Measurements from ENCODE around the gene KCNK15. TPM values are rescaled to one million over a fixed set of nuclear protein-coding genes. Genes with fewer than 3 reads are reported as not detected.

KCNK15 gene
- total and polyA plus RNA-seq, 4 donors, result 0.08 to 0.11 (median 0.08) TPM; not detected in 1

GRCh38 chr20:44707018-44707579 is 38.6 kb upstream of the KCNK15 start:
- no peak overlapping the region for H3K9ac ChIP-seq (ENCODE audit: low read depth in 1 of 2, low read length in 2 of 2)
- 87% methylated on average over 5 of the region's 5 CpGs for WGBS
- no peak overlapping the region for H3K4me3 ChIP-seq (ENCODE audit: low read depth in 1 of 3, low read length in 3 of 3)
- no peak for DNase-seq (ENCODE audit: low spot score)
- H3K9me3 ChIP-seq (ENCODE audit: control insufficient read depth in 4 of 4, low read length in 3 of 4), result no peaks in the 10 kb centered on the region
- H3K4me1 ChIP-seq (ENCODE audit: control insufficient read depth in 4 of 4, insufficient read depth in 4 of 4, low read length in 3 of 4), result no peaks in the 10 kb centered on the region
- no peaks in the 10 kb centered on the region for H3K27me3 ChIP-seq (ENCODE audit: control insufficient read depth in 4 of 4, insufficient read depth in 4 of 4, low read length in 3 of 4)
- no peaks in the 10 kb centered on the region for H3K36me3 ChIP-seq (ENCODE audit: control insufficient read depth in 4 of 4, insufficient read depth in 3 of 4, low read depth in 1 of 4, low read length in 3 of 4)
- TF ChIP-seq GABPA (IDR thresholded peaks at IDR 0.05 in 1 of 2, conservative IDR thresholded peaks at IDR 0.05 in 1 of 2) (no peak), MAX (IDR thresholded peaks at IDR 0.05) (no peak), FOXA1 (IDR thresholded peaks at IDR 0.05) (no peak)
- H3K27ac ChIP-seq (ENCODE audit: low read depth in 1 of 2, low read length in 2 of 2), result no peak overlapping the region

GRCh38 chr20:44709380-44709779 is 36.3 kb upstream of the KCNK15 start:
- no peak overlapping the region for H3K27ac ChIP-seq (ENCODE audit: low read depth in 1 of 2, low read length in 2 of 2)
- WGBS, result 82% methylated on average over 11 of the region's 11 CpGs
- H3K4me3 ChIP-seq (ENCODE audit: low read depth in 1 of 3, low read length in 3 of 3), result no peak overlapping the region
- H3K9me3 ChIP-seq (ENCODE audit: control insufficient read depth in 4 of 4, low read length in 3 of 4), result no peaks in the 10 kb centered on the region
- H3K4me1 ChIP-seq (ENCODE audit: control insufficient read depth in 4 of 4, insufficient read depth in 4 of 4, low read length in 3 of 4), result peaks cover 0 to under 1% (median 0%) of the 10 kb centered on the region in 4 donors
- no peaks in the 10 kb centered on the region for H3K36me3 ChIP-seq (ENCODE audit: control insufficient read depth in 4 of 4, insufficient read depth in 3 of 4, low read depth in 1 of 4, low read length in 3 of 4)
- TF ChIP-seq RAD21 (IDR thresholded peaks at IDR 0.05), result no peak
- TF ChIP-seq SP1 (IDR thresholded peaks at IDR 0.05), result no peak
- no peak for TF ChIP-seq NR2F2 (IDR thresholded peaks at IDR 0.05)
- TF ChIP-seq EGR1 (IDR thresholded peaks at IDR 0.05; ENCODE audit: low read depth in 2 of 2), result no peak
- TF ChIP-seq ATF3 (IDR thresholded peaks at IDR 0.05), result no peak
- TF ChIP-seq MAX (IDR thresholded peaks at IDR 0.05), result no peak
- TF ChIP-seq REST (IDR thresholded peaks at IDR 0.05), result no peak
- no peak for TF ChIP-seq FOXA1 (IDR thresholded peaks at IDR 0.05)
- no peak for TF ChIP-seq YY1 (IDR thresholded peaks at IDR 0.05)
- TF ChIP-seq RXRA (IDR thresholded peaks at IDR 0.05), result no peak
- TF ChIP-seq JUND (IDR thresholded peaks at IDR 0.05), result no peak
- no peak for TF ChIP-seq HNF4A (conservative IDR thresholded peaks at IDR 0.05)
- TF ChIP-seq ZBTB33 (IDR thresholded peaks at IDR 0.05), result no peak
- no peak overlapping the region for H3K9ac ChIP-seq (ENCODE audit: low read depth in 1 of 2, low read length in 2 of 2)
- no peak for DNase-seq (ENCODE audit: low spot score)
- no peaks in the 10 kb centered on the region for H3K27me3 ChIP-seq (ENCODE audit: control insufficient read depth in 4 of 4, insufficient read depth in 4 of 4, low read length in 3 of 4)
